Urothelium cell line (cell line): ENCODE measurements around the gene HOXA7.

Experiments used
- DNase-seq: peaks from one replicate; pipeline ENCODE4 v3.0.0; 2011; ENCODE audit warnings: low spot score, mixed read lengths
- FAIRE-seq: peaks from 2 replicates; lab custom pipeline; 2011; peaks lifted over from hg19 to GRCh38; lab: Jason Lieb, UNC

Gene HOXA7

DNA sequence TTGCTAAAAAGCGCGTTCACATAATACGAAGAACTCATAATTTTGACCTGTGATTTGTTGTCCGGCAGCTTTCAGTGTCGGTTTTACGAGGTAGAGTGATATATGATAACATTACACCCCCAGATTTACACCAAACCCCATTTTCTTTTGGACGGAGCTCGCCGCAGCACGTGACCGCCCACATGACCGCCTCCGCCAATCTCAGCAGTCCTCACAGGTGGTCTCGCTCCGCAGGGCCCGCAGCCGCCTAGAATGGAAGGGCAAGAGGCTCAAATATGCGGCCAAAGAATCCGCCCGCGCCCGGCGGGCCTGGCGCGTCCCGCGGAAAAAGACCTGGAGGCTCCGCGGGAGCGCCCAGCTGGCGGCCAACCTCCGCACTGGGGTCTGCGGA is at the start of gene HOXA7:
HOXA7 (minus strand) TSS at position 168 of the 391 bp plus-strand sequence; CDS start at position 38, 130 bp downstream.
- DNase-seq = peak; percentile 80
- no peak for FAIRE-seq

DNA sequence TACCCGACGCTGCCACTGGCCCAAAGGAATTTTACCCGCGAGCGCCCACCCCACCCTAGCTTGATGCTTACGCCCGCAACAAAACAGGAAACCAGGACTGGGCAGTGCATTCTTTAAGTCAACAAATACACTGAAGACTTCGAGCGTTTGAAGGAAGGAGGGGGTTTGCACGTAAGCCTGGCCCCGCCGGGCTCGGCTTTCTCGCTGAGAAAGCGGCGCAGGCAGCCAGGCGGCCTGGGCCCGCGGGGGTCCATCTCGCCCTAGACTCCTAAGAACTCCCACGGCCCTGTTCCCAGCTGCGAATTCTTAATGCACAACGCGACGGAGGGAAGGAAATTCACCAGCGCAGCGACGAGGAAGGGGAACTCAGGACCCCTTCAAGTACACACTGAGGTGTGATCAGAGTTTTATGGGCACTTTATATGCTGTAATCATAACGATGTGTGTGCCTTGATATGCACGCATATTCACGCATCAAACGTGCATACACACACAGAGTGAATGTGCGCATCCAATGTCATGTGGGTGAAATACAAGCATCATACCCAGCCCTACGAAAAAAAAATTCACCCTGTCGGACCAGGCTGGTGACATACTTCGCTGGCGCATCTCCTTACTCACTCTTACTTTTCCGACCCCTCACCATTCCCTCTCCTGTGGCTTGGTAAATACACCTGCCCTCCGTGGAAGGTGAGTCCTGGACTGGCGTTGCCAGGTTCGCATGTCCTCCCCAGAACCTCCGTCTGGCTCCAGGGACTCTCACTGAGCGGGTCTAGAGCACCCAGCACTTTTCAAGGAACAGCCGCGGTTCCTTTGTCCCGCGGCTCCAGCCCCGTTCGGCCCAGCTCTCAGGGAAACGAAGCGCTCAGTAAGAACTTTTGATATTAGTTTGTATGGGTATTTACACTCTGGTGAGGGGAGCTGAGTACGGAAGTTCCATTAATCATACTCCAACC is 49.1 kb upstream of the HOXA7 start:
- no peak for DNase-seq
- FAIRE-seq = peak; percentile 94

DNA sequence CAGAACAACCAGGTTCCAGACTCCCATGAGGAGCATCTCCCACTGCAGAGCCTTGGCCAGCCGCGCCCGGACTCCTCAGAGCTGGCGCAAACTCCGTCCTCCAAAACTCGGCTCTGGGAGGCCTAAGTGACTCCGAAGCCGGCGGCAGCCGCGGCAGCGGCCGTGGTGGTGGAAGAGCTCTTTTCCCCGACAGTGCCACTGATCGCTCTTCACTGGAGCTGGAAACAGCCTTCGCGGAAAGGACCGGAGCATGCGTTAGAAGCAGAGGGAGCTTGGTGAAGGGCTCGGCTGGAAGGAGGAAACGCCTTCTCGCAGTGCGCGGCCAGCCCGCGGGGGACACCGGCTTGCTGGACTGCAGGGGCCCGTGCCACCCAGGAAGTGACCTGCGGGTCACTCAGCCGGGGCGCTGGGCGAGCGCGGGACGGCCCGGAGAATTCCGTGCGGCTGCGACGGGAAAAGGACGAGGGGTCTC is 48.4 kb upstream of the HOXA7 start:
- DNase-seq (no peak), FAIRE-seq (no peak)

DNA sequence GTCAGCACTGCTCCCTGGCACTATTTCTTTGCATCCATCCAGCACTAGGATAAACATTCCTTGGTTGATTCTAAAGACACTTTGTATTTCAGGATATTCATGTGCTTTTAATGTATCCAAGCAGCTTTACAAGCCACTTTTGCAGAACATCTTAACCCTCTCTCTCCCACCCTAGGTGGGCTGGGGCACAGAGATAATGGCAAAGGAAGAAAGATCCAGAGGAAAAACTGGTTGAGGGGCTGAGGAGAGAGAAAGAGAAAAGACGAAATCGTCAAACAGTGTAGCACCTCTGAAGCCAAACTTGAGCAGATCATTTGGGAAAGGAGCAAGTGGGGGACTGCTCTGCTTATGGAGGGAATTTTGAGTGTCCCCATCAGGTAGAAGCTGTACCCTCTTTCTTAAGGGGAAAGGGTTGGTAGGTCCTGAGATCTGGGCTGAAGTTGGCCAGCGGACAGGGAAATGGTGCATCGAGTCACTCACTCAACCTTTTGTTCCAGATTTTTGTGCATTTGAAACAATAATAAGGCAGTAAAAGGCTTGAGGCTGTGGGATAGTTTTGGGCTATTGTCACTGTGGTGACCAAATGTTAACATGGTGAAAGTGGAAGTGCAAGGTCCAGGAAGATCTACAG is 47.6 kb upstream of the HOXA7 start:
- no peak for FAIRE-seq
- DNase-seq = no peak

DNA sequence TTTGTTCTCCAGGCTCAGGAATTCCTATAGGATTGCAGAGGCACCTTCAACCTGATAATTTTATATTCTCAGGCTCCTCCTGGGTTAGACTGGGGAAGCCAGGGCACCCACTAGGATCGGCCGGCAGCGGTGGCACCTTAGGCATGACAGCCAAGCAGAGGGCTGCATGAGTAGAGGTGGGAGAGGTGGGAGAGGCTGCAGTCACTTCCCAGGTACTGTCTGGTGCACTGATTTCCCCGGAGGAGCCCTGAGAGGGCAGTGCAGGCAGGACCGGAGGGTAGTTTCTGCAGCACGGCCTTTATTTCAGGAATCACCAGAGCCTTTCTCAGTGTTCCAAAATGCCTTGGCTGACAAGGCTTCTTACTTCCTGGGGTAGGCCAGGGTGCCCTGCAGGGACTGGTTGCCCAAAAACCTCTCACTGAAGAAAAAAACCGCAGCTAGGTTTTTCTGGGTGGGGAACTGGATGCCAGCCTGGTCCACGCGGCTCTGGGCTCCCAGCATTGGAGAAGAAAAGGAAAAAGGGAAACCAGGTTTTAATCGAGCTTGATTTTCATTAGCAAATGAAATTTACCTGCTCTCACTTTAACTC is 47.0 kb upstream of the HOXA7 start:
- no peak for FAIRE-seq
- no peak for DNase-seq

DNA sequence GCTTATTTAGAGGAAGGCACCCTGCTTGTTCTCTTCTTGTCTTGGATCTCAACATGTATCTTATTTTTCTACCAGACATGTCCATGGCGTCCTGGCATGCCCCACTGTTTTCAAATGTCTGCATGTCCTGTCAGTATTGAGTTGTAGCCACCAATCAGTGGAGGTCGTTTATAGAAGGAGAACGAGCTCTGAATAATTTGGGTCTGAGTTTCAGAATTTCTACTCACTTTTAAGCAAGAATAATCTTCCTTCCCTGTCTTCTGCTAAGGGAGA is 46.3 kb upstream of the HOXA7 start:
- FAIRE-seq (no peak), DNase-seq (no peak)

DNA sequence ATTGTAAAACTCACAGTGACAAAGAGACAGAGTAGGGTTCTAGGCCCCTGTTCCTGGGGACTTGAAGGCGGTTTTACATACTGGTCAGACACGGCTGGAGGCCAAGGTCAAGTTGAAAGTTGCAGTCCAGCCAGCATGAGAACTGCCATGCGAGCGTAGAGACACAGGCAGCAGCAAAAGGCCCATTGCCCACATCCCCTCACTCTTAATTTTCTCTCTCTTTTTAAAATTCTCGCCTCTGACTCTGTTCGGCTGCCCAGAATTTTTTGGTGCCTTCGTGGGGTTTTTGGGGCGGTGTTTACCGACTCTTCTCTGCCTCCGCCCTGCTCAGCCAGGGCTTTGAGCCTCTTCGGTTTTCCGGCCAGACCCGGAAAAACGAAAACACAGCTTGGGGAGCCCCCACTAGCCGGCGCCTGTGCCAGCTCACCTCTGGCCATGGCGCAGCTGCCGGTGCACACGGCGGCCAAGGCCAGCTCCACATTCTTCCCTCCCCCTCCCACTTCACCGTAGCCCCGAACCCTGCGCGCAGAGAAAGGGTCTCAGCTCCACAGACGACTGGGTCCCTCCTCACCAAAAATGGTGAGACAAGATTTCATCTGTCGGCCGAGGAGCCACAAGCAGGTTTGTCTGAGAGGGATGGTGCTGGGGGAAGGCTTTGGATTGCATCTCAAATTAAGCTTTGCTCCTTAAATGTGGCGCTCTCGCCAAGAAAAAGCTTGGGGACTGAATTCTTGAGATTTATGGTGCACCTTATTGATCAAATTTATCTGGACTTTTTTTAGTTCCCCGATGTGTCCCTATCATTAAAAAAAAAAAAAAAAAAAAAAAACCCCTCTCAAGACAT is 45.8 kb upstream of the HOXA7 start:
- DNase-seq (no peak), FAIRE-seq (no peak)

DNA sequence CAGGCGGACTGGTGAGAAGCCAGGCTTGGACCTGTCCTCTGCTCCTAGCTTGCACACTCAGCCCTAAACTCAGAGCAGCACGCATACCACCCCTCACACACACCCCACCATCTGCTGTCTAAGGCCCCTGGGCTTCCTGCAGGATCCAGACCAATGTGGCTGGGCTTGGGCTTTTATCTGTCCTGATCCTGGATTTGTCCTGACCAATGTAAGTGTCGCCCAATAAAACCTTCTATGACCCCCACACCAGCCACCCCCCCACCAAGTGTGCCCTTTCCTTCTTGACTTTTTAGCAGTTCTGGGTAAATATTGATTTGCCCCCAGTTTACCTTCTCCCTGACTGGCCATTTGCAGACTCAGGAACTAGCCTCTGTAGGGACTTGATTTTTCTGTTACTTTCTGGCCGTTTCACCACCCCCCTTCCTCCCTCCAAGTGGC is 45.1 kb upstream of the HOXA7 start:
- FAIRE-seq (no peak), DNase-seq (no peak)

DNA sequence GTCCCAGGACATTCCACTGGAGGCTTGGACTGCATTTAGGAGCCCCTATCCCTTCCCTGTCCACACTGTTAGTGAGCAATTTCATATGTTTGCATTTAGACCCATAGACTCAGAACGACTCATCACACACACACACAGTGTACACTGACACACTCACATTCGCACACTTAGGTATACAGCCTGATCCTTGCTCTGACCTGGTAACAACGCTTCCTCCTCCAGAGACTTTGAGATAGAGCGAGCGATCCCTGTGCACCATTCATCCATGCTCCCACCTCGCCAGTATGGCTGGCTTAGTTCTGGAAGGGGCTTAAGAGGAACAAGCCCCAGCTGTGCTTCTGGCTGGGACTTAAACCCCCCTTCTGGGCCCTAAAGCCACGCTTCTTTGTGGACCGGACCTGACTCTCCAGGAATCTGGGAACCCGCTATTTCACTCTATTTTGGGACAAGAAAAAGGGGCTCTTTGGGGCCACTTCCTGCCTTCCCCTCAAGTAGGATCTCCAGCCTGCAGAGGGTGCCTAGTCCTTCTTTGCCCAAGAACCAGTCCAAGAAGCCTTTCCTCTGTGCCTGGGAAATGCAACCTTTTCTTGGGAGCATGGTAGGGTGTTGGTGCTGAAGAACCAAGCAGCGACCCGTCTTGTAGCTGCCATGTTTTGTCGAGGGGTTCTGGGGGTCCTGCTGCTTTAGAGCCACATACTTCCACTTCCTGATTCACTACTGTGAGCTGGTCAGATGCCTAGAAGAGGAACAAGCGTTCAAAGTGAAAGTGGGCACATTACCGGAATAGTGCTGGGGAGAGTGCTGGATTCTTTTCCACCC is 44.5 kb upstream of the HOXA7 start:
- DNase-seq = no peak
- FAIRE-seq = peak; percentile 56

DNA sequence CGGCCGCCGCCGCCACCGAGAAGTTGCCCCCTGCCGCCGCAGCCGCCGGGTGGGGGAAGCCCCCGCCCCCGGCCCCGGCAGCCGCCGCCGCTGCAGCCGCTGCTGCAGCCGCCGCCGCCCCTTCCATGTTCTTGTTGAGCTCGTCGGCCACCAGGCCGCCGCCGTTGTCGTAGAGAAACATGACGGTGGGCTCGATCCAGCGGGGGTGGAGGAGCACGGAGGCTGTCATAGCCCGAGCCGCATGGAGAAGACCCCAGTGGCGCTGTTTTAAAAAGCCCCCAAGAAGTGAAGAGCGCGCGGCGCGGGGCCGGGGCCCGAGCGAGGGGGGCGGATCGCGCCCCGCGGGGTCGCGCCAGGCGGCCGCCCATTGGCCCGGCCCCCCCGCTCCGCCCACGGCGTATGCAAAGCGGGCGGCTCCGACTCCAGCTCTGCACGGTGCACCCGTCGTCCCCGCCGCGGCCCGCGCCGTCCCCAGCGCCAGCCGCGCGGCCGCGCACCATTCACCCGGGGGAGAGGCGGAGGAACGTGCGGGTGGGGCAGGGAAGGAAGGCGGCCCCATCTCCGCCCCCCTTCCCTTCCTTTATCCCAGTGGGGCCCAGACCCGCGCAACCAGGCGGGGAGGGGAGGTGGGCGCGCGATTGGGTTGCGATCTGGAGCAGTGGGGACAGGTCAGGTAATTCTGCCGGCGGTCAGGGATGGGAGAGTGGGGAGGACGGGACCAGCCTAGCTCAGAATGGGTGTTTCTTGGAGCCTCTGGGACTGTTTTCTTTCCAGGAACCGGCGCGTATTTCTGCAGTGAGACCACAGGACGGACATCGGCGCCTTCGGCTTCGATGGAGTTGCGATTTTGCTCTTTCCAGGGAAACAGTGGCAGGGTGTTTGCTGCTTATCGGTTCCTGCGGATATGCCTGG is 43.6 kb upstream of the HOXA7 start, which contains the start of gene HOXA13:
HOXA13 (minus strand) TSS at position 243 of the 912 bp plus-strand sequence; CDS start at position 229, 14 bp downstream.
- DNase-seq (peak; percentile 92), FAIRE-seq (peak; percentile 95)

DNA sequence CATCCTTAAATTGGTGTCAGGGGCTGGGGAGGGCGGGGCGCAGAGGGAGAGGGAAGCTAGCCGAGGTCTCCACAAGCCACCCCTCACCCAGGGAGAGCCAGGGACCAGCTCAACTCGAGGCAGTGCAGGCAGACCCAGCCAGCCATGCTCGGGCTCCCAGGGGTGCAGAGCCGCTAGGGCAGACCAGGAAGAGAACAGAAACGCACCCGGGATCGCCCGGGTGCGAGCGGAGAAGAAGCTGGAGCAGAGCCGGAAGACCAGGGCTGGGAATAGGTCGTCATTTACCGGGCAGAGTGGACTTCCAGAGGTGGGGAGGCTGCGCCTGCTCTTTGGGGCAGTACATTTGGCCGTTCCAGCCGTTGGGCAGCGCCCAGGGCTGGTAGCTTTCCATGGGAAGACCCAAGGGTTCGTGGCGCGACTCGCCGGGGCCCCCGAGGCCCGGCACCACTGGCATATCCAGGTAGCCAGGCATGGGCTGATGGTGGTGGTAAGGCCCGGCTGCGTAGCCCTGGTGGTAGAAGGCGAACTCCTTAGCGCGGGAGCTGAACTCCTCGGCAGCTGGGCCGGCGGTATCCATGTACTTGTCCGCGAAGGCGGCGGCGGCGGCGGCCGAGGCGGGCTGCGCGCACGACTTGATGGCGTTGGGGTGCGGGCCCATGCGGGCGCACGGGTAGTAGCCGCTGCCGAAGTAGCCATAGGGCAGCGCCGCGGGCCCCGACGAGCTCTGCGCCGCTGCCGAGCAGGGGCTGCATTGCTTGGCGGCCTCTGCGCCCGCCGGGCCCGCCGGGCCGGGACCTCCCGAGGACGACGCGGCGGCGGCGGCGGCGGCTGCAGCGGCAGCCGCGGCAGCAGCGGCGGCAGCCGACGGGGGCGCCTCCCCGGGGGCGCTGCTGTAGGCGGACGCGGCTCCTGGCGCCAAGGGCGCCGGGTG is 42.7 kb upstream of the HOXA7 start:
- peak; percentile 64 for DNase-seq
- FAIRE-seq = peak; percentile 79

DNA sequence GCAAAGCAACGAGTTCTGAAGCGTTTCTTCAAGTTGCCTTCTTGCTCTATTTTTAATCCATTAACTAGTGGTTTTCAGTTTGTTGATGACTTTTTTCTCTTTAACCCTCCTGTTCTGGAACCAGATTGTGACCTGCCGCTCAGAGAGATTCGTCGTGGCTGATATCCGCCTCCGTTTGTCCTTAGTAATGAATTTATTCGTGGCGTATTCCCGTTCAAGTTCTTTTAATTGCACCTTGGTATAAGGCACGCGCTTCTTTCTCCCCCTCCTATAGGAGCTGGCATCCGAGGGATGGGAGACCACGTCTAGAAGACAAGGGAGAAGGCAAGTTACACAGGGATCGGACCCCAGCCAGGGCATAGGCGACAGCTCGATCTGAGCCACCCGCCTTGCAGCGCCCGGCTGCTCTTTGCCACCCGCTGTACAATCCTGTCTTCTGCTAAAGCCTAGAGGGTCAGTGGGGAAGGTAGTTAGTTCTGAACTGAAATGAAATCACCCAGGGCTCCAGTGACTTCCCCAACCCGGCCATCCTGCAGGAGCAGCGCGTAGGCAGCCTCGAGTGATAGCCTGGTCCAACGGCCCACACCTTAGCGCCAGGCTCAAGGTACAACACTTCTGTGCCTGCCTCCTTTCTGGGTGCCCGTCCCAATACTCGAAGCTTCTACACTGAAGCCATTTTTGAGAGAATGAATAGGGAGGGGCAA is 41.8 kb upstream of the HOXA7 start:
- FAIRE-seq (no peak), DNase-seq (no peak)

DNA sequence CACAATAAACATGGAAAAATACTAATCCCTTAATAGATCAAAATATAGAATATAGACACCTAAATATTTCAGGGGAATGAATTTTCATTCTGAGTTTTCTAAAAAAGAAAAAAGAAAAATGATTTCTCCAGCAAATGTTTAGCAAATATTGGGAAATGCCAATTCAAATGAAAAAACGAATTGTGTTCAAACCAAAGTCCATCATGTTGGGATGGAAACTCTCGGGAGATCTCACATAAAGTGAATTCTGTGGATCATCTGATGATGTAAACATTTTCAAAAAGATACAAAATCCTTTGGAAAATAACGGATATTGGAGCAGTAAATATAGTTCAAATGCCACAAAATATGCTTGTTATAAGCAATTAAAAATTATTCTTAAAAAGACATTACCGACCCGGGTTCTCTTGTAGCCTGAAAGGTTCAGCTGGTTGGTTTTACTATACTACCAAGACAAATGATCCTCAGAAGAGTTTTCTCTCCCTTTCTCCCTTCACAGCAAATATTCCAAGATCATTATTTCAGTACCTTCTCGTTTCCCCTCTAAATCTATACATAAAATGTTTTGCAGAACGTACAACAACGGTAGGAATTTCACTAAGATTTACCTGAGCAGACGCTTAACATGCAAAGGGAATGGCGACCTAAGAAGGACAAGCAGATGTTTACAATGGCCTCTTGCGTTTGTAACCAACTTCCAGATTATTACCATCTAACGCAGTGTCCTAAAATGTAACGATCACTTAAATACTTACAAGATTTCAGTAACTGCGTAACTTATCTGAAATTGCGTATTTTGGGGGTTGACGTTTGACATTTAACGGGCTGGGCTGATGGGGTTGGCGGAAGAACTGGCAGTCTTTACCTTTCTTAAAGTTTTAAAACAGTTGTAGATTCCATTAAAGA is 40.9 kb upstream of the HOXA7 start:
- FAIRE-seq = no peak
- no peak for DNase-seq

DNA sequence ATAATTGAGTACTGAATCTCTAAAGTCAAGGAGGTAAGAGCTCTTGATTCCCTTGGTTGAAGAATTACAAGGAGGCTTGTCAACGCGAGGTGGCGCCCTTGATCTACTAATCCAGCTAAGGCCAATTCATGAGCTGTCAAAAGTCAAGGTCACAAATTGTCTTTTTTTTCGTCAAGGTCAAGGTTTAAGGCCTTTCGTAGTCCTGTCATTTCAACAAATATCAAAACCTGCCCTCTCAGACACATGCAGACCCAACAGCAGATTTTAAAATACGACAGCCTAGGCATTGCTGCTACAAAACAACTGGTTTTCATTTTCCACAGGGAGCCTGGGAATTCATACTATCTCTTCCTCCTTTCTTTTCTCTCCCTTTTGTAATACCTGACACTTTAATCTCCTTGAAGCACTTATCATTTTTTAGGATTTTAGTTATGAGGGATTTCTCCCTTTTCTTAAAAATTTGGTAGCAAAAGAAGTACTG is 39.9 kb upstream of the HOXA7 start:
- FAIRE-seq = peak; percentile 92

DNA sequence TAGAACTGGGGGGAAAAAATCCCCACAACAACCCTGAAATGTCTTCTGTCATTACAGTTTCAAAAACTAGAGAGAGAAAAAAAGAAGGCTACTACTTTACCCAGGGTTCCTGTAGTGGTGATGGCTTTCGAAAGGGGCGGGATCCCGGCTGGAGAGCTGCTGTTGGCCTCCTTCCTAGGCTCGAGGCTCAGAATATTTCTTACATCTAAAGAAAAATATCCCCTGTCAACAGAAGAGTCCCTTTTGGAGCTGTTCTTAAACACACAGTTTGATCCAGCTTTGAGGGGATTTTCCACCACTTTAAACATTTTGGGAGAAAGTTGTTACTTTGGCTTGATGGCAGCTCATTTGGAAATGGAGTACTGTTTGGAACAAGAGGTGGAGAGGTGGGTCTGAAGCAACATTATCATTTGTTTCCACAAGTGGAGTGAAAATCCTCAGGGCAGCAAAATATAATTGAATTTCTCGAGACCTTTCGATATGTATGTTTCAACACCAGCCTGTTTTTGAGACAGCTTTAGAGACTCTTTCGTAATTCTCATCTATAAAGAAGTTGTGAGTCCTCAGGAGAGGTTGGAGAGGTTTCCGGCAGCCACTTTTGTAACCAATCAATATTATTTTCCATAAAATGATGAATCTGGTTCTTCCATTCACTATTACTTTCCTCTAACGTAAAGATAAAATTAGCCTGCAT is 38.4 kb upstream of the HOXA7 start:
- DNase-seq = no peak
- no peak for FAIRE-seq

More for the DNA sequence above, 39.9 kb upstream of the HOXA7 start:
- DNase-seq = peak; percentile 67
